GM21723 (cell line): ENCODE data around the gene FAM151A.

Experiments
- ATAC-seq: cut with Tn5 transposase; IDR thresholded peaks from one replicate; pipeline ENCODE4 v1.9.1; 2021; ENCODE audit warnings: mild to moderate bottlenecking, moderate library complexity; ENCODE audit not compliant: unreplicated experiment

The FAM151A gene

DNA sequence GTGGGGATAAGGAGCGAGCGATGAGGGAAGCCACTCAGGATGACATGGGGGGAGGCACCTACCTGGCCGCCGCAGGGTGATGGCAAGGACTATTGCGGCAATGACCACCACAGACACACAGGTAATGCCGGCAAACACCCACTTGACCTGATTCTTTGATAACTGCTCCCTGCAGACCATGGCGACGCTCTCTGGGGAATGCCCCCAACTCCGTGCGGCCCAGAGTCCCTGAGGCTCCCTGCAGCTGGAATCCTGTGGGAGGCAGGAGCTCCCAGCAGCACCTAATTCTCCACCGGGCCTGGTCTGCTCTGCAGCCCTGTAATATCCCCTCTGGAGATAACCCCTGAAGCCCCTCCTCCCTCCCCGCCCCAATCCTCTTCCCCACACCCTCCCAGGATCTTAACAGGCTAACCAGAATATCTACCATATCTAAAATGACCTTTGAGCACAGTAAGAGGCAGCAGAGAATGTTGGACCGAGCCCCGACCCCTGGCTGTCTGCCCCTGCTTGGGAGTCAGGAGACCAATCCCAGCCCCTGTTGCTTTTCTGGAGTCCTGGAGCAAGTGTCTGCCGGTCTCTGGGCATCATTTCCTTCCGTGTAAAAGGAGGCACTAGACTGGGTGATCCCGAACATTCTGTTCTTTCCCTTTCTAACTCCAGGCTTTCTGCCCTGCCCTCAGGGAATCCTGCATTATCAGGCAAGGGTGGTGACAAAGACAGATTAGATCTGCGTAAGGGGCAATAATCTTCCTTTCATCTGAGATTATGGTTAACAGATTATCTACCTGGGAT is at the start of gene FAM151A:
TSS of gene FAM151A (minus strand) at position 310 of the 792 bp plus-strand sequence. CDS start at position 180, 130 bp downstream.
- no peak for ATAC-seq

- peak; percentile 74 for ATAC-seq
These were observed 48.8 kb upstream of the FAM151A start for GRCh38 chr1:54671985-54672608.

GRCh38 chr1:54668567-54668966 is 45.2 kb upstream of the FAM151A start:
- no peak for ATAC-seq

DNA sequence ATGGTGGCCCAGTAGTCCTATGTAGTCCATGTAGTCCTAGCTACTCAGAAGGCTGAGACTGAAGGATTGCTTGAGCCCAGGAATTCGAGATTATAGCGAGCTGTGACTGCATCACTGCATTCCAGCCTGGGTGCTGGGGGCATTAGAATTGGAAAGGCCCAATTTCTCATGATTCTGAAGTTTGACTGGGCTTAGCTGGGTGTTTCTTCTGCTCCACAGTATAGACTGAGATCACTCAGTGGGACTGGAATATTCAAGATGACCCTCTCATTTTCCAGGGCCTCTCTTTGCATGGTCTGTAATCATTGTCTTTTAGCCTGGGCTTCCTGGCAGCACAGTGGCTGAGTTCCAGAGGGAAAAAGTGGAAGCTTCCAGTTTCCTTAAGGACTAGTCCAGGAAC is 44.5 kb upstream of the FAM151A start:
- ATAC-seq, result no peak

DNA sequence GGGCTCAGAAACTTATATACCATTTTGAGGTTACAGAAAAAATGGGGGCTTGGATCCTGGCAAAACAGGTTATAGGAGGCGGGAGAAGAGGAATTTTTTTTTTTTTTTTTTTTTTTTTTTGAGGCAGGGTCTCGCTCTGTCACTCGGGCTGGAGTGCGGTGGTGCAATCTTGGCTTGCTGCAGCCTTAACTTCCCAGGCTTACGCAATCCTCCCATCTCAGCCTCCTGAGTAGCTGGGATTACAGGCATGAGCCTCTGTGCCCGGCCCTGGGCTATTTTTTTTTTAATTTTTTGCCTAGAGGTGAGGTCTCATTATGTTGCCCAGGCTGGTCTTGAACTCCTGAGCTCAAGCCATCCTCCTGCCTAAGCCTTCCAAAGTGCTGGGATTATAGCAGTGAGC is 43.0 kb upstream of the FAM151A start:
- ATAC-seq, result no peak

DNA sequence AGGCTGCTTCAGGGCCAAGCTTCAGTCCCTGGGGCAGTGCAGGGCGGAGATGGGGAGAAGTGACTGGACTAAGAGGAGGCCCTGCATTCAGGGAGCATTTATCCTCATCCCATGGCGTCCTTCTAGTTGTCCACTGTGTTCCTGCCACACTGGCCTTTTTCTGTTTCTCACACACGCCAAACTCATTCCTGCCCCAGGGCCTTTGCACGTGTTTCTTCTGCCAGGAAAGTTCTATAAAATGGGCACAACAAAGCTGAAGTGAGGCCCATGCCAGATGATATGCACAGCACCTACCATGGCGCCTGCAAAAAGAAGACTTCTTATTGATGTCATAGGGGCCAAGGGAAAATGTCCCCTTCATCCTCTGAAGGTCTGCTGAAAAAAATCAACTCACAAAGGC is 42.5 kb upstream of the FAM151A start:
- ATAC-seq, result no peak

- ATAC-seq, result no peak
These were observed 41.0 kb upstream of the FAM151A start for GRCh38 chr1:54664364-54664763.

DNA sequence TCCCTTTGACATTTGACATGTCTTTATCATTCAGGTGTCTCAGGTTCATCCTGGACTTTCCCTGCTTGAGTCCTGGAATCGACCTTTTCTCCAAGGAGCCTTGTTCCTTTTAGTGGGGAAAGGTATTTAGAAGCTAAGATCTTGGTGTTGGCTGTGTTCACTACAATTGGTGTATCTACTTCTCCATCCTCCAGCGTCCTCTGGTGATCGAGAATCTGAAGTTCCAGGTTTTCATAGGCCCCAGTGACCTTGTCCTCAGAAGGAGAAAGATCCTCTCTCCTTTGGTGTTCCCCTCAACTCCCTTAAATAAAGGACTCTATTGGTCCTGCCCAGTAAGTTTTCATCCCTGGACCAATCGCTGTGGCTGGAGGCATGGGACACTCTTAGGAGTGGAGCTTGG is 40.4 kb upstream of the FAM151A start:
- no peak for ATAC-seq

DNA sequence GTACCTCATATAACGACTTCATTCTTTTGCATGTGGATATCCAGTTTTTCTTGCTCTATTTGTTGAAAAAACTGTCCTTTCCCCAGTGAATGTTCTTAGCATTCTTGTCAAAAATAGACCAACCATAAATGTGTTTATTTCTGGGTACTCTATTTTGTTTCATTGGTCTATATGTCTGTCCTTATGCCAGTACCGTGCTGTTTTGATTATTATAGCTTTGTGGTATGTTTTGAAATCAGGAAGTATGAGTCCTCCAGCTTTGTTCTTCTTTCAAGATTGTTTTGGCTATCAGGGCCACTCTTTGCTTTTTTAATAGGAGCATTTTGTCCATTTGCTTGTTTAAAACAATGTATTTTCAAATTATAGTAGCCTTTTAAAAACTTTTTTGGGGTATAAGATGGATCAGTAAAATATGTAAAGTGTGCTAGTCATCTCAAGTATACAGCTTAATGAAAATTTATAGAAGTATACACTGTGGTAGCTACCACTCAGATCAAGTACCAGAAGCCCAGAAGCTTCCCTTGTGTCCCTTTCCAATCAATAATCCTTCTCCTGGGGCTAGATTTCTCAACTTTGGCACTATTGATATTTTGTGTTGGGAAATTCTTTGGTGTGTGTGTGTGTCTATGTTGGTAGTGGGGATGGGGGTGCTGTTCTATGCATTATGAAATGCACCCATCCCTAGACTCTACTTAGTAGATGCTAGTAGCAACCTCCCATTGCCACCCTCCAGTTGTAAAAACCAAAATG is 35.0 kb upstream of the FAM151A start:
- no peak for ATAC-seq

DNA sequence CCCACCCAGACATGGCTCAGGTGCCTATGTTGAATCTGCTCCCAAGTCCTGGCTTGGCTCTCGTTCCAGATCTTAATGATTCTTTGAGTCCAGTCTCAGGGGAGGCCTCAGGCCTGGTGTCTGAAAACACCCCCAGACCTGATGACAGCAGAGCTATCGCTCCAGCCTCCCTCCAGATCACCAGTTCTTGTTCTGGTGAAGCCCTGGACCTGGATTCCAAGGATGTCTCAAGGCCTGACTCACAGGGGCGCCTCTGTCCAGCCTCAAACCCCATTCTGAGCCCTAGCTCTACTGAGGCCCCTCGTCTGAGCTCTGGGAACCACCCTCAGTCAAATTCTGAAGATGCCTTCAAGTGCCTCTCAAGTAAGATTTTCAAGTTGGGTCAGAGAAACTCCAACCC is 29.7 kb upstream of the FAM151A start:
- no peak for ATAC-seq

DNA sequence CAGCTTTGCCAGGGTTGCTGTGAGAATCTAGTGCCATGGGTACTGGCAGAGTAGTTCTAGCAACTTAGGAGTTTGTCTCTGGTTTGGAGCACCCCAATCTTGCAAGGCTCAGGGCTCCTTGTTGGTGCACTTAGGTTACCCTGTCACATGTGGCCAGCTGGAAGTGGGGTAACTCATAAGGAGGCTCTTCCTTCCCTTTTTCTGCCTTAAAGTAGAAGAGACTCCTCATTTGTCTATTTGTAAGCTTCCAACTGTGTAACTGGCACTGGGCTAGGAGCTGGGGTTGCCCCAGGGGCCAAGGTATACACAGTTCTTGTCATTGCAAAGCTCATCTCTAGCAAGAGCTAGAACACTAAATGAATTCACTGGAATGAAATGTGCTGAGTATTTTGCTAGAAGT is 28.8 kb upstream of the FAM151A start:
- no peak for ATAC-seq

- no peak for ATAC-seq
These were observed 28.3 kb upstream of the FAM151A start for GRCh38 chr1:54651608-54652007.

DNA sequence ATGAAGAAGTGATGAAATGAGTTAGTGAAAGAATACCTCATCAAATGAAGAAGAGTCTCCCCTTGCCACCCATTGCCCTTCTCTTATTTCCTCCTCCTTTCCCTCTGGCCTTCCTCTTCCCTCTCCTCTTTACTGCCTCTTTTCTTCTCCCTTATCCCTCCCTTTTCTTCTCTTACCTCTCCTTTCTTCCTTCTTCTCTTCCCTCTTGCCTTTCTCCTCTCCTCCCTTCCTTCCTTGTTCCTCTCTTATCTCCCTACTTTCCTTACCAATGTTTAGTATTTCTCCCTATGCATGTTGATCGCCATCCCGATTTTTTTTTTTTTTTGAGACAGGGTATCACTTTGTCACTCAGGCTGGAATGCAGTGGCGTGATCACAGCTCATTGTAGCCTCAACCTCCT is 27.1 kb upstream of the FAM151A start:
- ATAC-seq, result no peak

DNA sequence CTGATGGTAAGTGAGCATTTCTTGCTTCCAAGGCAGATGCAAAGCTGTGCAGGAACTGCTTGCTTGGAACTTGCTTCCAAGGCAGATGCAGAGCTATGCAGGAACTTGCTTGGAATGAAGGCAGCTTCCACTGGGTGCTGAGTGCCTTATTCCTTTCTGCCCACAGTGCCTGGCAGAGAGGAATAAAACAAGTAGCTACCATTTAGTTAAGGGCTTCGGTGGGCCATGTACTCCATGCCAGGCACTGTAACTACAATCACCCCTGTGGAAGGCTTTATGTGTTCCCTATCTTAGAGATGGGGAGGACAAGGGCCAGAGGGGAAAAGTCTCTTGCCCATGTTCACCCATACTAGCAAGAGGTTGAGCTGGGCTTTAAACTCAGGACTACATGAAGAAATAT is 26.6 kb upstream of the FAM151A start:
- no peak for ATAC-seq

DNA sequence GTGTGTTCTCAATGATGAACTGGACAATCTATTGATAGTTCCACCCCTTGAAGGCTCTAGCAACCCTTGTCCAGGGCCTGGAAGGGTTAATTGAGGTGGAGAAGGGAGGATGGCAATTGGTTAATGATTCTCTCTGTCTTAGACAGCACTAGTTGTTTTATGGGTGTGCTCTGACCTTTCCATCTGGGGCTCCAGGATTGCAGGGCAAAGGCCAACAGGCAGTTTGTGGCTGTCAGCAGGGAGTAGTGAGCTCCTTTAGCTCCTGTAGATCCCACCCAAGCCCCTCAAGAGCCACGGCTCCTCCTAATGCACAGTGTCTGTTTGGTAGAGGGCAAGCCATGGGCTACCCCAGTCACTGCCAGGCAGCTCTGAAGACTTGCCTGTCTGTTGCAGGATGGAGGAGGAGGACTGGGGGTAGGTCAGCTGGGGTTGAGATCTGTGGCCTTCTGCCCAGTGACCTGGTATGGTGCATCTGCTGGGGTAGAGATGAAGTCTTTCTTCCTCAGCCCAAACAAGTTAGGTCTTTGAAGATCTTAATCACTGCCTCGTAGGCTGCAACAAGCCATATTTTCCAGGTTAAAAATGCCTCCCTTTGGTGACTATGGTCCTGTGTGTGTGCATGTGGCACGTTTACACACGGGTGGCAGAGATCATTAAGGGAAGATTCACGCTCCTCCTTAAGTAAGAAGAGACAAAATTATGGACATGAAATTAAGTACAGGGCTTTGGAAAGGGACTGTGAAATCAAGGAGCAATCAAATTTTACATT is 26.0 kb upstream of the FAM151A start:
- no peak for ATAC-seq

- ATAC-seq, result no peak
These were observed 22.7 kb upstream of the FAM151A start for GRCh38 chr1:54645806-54646676.

DNA sequence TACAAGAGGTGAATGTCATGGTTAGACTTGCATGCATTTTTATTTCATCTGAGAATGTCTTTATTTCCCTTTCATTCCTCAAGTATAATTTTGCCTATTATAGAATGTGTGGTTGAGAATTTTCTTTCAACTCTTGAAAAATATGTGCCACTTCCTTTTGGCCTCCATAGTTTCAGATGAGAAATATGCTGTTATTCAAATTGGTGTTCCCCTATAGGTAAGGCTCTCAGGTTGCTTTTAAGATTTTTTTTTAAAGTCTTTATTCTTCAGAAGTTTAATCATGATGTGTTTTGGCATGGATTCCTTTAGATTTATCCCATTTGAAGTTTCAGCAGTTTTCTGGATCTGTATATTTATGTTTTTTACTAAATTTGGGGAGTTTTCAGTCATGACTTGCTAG is 20.4 kb upstream of the FAM151A start:
- no peak for ATAC-seq

DNA sequence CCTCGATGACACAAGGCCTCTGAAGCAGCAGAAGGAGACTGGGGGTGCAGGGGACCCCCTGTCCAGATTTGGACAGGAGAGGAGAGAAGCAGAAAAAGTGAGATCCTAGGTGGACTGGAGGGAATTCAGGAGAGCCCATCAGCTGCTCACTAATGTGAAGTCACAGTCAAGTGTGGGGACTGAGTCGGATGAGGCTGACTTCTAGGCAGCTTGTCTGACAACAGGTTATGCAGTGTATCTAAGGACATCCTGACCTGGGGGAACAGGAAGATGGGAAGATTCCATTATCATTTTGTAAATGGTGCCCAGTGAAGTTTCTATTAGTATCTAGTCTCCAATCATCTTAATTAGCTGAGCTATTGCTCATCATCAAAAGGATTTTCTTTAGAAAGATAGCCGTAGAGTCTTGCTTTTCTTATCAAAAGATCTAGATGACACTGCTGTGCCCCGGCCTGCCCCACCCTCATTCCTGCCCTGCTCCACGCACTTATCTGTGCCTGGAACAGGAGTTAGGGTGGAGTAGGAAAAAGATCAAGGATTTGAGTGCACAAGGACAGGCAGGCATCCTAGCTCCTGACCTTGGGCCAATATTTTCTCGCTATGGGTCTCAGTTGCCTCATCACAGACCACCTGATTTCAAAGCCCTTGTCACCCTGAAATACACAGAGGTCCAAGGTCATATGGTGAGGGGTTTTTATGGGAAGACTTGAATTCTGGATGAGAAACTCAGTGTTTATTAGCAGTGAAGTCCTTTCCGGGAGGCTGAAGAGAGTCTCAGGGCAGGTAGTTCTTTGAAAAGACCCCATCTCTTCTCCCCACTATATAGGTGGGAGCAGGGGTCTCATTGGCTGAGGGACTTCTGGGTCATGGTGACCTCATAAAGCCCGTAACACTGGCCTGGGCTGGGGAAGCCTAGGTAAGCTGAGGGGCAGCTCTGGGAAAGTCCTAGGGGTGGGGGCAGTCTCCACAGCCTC is 17.8 kb upstream of the FAM151A start, which contains the start of gene MROH7:
TSS of gene MROH7 (plus strand) at position 924 of the 974 bp plus-strand sequence. CDS start 11,141 bp downstream, outside the sequence.
- ATAC-seq, result no peak

GRCh38 chr1:54640361-54640760 is 17.0 kb upstream of the FAM151A start:
- no peak for ATAC-seq
